Astrocyte of the cerebellum (primary cell): ENCODE results near the gene SLC30A10.
A peak's percentile ranks its signal among the peaks of the same experiment; 100 is the strongest.
"Not testable (repeated sequence)": the region's sequence is repeated elsewhere in the genome, so short reads cannot be mapped to it uniquely, and the experiment has no call there.

Experiments used
- DNase-seq: peaks from one replicate; pipeline ENCODE4 v3.0.0-alpha.2; 2011; ENCODE audit warnings: low read depth
- H3K4me3 ChIP-seq: 2 replicates; pipeline ENCODE4 v1.5.1; 2011; ENCODE audit warnings: mild to moderate bottlenecking, low read depth, low read length, moderate library complexity
- in situ Hi-C: cut with HindIII; loops from 2 replicates; pipeline ENCODE4 v1.10.0; 2017; ENCODE audit warnings: low sequenced_read_pairs
- TF ChIP-seq, protein P1 (sequence below): IDR thresholded peaks from 2 replicates; pipeline ENCODE4 v1.5.1; 2012; ENCODE audit warnings: low read length, low read depth, moderate library complexity, mild to moderate bottlenecking; ENCODE audit errors: missing control alignments

SLC30A10 gene

DNA sequence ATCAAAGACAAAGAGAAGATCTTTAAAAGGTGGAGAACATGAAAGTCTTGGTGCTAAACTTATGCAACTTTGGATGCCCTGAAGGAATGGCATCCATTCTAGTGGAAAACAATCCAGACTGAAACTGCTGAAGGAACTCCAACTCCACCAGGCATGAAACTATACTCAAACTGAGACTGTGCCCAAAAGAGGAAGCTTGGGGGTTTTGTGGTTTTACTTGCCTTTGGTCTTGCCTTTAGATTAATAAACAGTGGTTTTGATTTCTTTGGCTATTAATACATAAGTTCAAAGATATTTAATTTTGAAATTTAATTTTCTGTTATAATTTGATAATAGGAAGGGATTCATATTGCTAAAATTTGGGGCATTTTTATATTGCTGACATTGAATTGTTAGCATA is 17.4 kb upstream of the SLC30A10 start:
- in situ Hi-C loops, result no loop called here
- TF ChIP-seq, protein P1, sequence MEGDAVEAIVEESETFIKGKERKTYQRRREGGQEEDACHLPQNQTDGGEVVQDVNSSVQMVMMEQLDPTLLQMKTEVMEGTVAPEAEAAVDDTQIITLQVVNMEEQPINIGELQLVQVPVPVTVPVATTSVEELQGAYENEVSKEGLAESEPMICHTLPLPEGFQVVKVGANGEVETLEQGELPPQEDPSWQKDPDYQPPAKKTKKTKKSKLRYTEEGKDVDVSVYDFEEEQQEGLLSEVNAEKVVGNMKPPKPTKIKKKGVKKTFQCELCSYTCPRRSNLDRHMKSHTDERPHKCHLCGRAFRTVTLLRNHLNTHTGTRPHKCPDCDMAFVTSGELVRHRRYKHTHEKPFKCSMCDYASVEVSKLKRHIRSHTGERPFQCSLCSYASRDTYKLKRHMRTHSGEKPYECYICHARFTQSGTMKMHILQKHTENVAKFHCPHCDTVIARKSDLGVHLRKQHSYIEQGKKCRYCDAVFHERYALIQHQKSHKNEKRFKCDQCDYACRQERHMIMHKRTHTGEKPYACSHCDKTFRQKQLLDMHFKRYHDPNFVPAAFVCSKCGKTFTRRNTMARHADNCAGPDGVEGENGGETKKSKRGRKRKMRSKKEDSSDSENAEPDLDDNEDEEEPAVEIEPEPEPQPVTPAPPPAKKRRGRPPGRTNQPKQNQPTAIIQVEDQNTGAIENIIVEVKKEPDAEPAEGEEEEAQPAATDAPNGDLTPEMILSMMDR, result no peak
- H3K4me3 ChIP-seq, result no peak overlapping the region
- no peak for DNase-seq

DNA sequence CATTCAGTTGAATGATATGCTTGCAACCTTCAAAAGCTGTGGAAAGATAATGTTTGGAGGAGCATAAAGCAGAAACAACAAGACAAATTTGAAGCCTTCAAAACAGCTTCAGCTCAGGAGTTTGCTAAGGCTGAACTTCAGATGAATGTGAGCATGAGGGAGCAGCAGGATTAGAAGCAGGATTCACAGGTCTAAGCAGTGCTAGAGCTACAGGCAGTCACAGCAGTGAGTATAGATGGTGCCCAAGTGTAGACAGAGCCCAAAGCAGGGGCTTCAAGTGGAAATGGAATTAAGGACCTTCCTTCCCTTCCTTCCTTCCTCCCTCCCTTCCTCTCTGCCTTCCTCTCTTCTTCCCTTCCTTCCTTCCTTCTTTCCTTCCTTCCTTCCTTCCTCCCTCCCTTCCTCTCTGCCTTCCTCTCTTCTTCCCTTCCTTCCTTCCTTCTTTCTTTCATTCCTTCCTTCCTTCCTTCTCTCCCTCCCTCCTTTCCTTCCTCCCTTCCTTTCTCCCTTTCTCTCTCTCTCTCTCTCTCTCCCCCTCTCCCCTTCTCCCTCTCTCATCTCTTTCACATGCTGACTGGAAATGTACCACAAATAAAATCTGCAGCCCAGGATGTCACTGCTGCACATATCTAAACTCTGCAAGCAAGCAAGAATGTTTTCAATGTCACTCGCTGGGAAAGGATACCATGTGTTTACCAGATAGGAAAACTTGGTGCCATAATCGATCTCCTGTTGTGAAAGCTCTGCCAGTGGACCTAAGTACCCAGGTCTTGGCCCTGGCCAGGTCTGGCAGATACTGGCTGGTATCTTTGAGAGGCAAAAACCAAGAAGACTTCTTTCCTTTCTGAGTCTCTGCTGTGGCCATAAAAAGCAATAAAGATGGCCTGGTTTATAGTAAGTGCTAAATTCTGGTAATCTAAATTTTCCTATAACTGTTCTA is 13.1 kb upstream of the SLC30A10 start:
- in situ Hi-C loops, result no loop called here
- TF ChIP-seq, protein P1, result no peak
- DNase-seq, result no peak
- H3K4me3 ChIP-seq, result no peak overlapping the region

DNA sequence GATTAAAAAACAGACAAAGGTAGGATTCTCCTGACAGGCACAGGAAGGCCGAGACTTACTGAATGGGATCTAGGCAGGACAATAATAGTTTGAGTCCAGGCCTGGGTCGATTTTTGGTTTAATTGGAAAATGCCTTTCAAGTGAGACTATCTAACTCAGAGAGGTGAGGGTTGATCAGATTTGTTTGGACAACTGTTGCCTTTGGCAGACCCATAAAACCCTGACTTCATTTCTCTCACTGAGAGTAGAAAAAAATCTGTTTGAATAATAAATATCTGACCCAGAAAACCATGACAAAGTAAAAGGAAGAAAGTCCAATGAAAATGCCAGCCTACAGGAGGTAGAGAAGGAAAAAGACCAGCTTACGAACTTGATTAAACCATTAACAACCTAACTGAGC is 12.3 kb upstream of the SLC30A10 start:
- in situ Hi-C loops, result no loop called here
- DNase-seq, result no peak
- TF ChIP-seq, protein P1, result no peak
- no peak overlapping the region for H3K4me3 ChIP-seq

DNA sequence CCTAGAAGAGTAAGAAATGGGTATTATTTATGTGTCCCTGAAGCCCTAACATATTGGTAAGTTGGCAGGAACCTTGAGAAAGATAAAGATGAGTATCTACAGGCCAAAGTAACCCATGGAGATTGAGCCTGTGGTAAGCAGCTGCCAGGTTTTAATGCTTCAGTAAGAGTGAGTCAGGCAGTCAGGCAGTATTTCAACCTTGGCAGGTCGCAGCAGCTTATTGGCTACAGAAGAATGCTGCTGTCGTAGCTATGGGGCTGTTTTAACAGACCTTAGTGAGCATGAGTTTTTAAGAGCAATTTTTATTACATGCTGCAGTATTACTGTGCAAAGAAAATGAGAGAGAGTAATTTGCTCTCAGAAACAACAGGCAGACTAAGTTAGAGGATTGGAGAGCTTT is 10.3 kb upstream of the SLC30A10 start:
- TF ChIP-seq, protein P1, result no peak
- DNase-seq, result no peak
- in situ Hi-C loops, result no loop called here
- H3K4me3 ChIP-seq, result no peak overlapping the region

DNA sequence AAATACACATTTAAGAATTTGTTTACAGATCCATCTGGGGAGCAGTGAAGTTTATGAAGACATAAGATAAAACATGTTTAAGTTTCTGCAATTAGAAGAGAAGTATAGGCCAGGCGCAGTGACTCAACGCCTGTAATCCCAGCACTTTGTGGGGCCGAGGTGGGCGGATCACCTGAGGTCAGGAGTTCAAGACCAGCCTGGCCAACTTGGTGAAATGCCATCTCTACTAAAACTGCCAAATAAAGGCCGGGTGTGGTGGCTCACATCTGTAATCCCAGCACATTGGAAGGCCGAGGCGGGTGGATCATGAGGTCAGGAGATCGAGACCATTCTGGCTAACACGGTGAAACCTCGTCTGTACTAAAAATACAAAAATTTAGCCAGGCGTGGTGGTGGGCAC is 5.4 kb upstream of the SLC30A10 start:
- in situ Hi-C loops, DNase-seq, H3K4me3 ChIP-seq: not testable (repeated sequence)

DNA sequence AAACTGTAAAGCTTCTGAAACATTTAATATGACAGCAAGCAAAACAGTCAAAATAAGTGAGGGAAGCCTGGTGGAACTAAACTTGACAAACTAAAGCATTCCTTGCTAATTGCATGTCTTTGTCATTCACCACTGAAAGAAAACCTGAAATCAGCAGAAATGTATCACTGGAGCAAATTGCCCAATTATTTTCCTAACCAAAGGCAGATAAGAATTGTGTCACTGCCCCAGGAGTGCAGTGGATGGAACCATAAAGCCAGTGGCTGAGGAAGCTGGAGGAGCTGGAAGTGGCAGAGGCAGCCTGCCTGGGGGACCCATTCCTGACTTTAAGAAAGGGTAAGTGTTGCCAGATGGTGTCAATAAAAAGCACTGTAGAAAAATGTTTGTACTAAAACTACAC is 2.7 kb upstream of the SLC30A10 start:
- TF ChIP-seq, protein P1, result no peak
- H3K4me3 ChIP-seq, result no peak overlapping the region
- DNase-seq, result no peak
- in situ Hi-C loops, result no loop called here

DNA sequence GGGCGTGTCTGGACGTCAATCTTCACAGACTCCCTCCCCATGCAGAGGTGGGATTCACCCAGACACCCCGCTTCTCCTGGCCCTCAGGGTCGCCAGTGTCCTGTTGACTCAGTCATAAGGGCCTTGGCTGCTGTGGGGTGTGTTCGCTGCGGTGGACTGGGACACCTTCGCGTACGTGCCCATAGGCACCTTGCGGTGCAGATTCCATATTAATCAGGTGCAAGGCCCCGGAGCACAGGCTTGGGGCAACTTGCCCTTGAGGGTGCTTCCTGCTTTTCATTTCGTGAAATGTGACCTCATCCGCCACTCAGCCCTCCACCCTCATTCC is 398 bp upstream of the SLC30A10 start:
- in situ Hi-C loops, result no loop called here
- DNase-seq, result no peak
- TF ChIP-seq, protein P1, result no peak
- peak overlapping the region; percentile 48 for H3K4me3 ChIP-seq
